CD14-positive monocyte (primary cell): Measurements from ENCODE around the gene FAM216A. TPM values are rescaled to one million over a fixed set of nuclear protein-coding genes. Genes with fewer than 3 reads are reported as not detected.
A peak's percentile ranks its signal among the peaks of the same experiment; 100 is the strongest.
"Not testable (repeated sequence)": the region's sequence is repeated elsewhere in the genome, so short reads cannot be mapped to it uniquely, and the experiment has no call there.

ENCODE experiments used
- DNase-seq, 3 donors: peaks; one replicate each; pipeline ENCODE4 v3.0.0-alpha.2; 2011 to 2022
- H2AFZ ChIP-seq: 2 replicates; pipeline ENCODE4 v1.6.0; 2012; ENCODE audit warnings: mild to moderate bottlenecking, low read depth, low read length, inconsistent platforms; ENCODE audit not compliant: insufficient read depth, poor library complexity, severe bottlenecking
- H3K27ac ChIP-seq, 2 donors: 1 replicate in 1 of 2; 2 replicates in 1 of 2; pipeline ENCODE4 v1.5.1; 2012 to 2013; ENCODE audit warnings: low read length in 2 of 2, control low read depth in 1 of 2, inconsistent platforms in 1 of 2, low read depth in 1 of 2, mild to moderate bottlenecking in 1 of 2
- H3K27me3 ChIP-seq, 2 donors: one replicate each; pipeline versions ENCODE4 v1.6.0 to v1.6.1; 2011 to 2013; ENCODE audit warnings: low read length in 2 of 2; ENCODE audit not compliant: control insufficient read depth in 2 of 2, insufficient read depth in 2 of 2
- H3K36me3 ChIP-seq, 2 donors: replicated peaks in 1 of 2; 1 replicate in 1 of 2; 2 replicates in 1 of 2; pipeline versions ENCODE4 v1.5.1 to v1.6.1; 2012 to 2013; ENCODE audit warnings: low read length in 2 of 2, control low read depth in 1 of 2, inconsistent platforms in 1 of 2, mild to moderate bottlenecking in 1 of 2; ENCODE audit not compliant: insufficient read depth in 2 of 2, control insufficient read depth in 1 of 2
- H3K4me1 ChIP-seq, 2 donors: 1 replicate in 1 of 2; 2 replicates in 1 of 2; pipeline versions ENCODE4 v1.5.1 to v1.6.1; 2012 to 2013; ENCODE audit warnings: low read length in 2 of 2, control low read depth in 1 of 2, inconsistent platforms in 1 of 2, mild to moderate bottlenecking in 1 of 2, moderate library complexity in 1 of 2; ENCODE audit not compliant: insufficient read depth in 2 of 2, control insufficient read depth in 1 of 2
- H3K4me2 ChIP-seq: replicated peaks from 2 replicates; pipeline ENCODE3; 2012; ENCODE audit warnings: low read length, moderate library complexity, mild to moderate bottlenecking; ENCODE audit not compliant: poor library complexity, severe bottlenecking; ENCODE audit errors: extremely low read depth
- H3K4me3 ChIP-seq, 3 experiments: fragments of 200-600 bp in 1 of 3; sonication (generic) in 1 of 3; replicated peaks in 1 of 3; 1 replicate in 2 of 3; 2 replicates in 1 of 3; pipeline ENCODE4 v1.5.1; 2011 to 2013; ENCODE audit warnings: low read length in 3 of 3, mild to moderate bottlenecking in 3 of 3, control low read depth in 2 of 3, low read depth in 2 of 3, inconsistent platforms in 1 of 3, moderate library complexity in 1 of 3
- H3K79me2 ChIP-seq: 2 replicates; pipeline ENCODE4 v1.6.0; 2012; ENCODE audit warnings: mild to moderate bottlenecking, control low read depth, inconsistent platforms, low read length, moderate library complexity; ENCODE audit not compliant: insufficient read depth
- H3K9ac ChIP-seq: 2 replicates; pipeline ENCODE4 v1.6.0; 2017; ENCODE audit warnings: low read length, mild to moderate bottlenecking; ENCODE audit not compliant: insufficient read depth, poor library complexity, severe bottlenecking
- H3K9me3 ChIP-seq, 2 donors: replicated peaks in 1 of 2; 1 replicate in 1 of 2; 2 replicates in 1 of 2; pipeline versions ENCODE4 v1.5.1 to v1.6.1; 2012 to 2013; ENCODE audit warnings: low read length in 2 of 2, control low read depth in 1 of 2; ENCODE audit not compliant: control insufficient read depth in 1 of 2, insufficient read depth in 1 of 2
- H4K20me1 ChIP-seq: 2 replicates; pipeline ENCODE4 v1.6.0; 2012; ENCODE audit warnings: mild to moderate bottlenecking, low read length, control low read depth, moderate library complexity; ENCODE audit not compliant: insufficient read depth
- H3K27ac Mint-ChIP-seq, 7 donors: one replicate each; pipeline ENCODE4 v1.8.0; 2020; ENCODE audit warnings: mild to moderate bottlenecking in 7 of 7, mixed read lengths in 7 of 7, moderate library complexity in 6 of 7, inconsistent platforms in 2 of 7
- H3K27me3 Mint-ChIP-seq, 3 donors: one replicate each; pipeline ENCODE4 v1.8.0; 2021 to 2022; ENCODE audit warnings: low read depth in 3 of 3, mild to moderate bottlenecking in 3 of 3, mixed read lengths in 3 of 3, moderate library complexity in 3 of 3, inconsistent platforms in 1 of 3
- H3K36me3 Mint-ChIP-seq, 2 donors: one replicate each; pipeline ENCODE4 v1.8.0; 2020; ENCODE audit warnings: mixed read lengths in 2 of 2, inconsistent platforms in 1 of 2, mild to moderate bottlenecking in 1 of 2
- H3K4me1 Mint-ChIP-seq: one replicate; pipeline ENCODE4 v1.8.0; 2020; ENCODE audit warnings: mild to moderate bottlenecking, mixed read lengths
- H3K4me3 Mint-ChIP-seq, 2 donors: one replicate each; pipeline ENCODE4 v1.8.0; 2020; ENCODE audit warnings: mild to moderate bottlenecking in 2 of 2, mixed read lengths in 2 of 2, moderate library complexity in 1 of 2
- H3K9me3 Mint-ChIP-seq, 7 donors: one replicate each; pipeline ENCODE4 v1.8.0; 2020 to 2022; ENCODE audit warnings: mixed read lengths in 7 of 7, mild to moderate bottlenecking in 6 of 7, moderate library complexity in 6 of 7, inconsistent platforms in 2 of 7
- WGBS: methylation state at CpG from one replicate; pipeline ENCODE4 v1.1.5; 2013; ENCODE audit warnings: missing lambda C conversion rate; ENCODE audit not compliant: insufficient coverage; 5-methylcytosine and 5-hydroxymethylcytosine counted together
- intact Hi-C, 2 donors: fragments of 100-400 bp; cut with micrococcal nuclease; formaldehyde crosslinking; loops; one replicate each; pipeline versions ENCODE4 v1.15.0 to v1.15.1; 2023
- polyA plus RNA-seq, 3 donors: library from polyadenylated mRNA; depleted of rRNA in 1 of 3; unstranded in 2 of 3; stranded (reverse) in 1 of 3; fragments of 300-500 nt in 2 of 3; fragments of >200 nt in 1 of 3; fragmentation: Illumina TruSeq in 2 of 3; gene quantifications; 1 replicate in 2 of 3; 2 replicates in 1 of 3; pipeline ENCODE4 v1.2.3, GENCODE V29; 2012 to 2021
- TF ChIP-seq, protein P1 (sequence below): fragments of 200-600 bp; IDR thresholded peaks from one replicate; pipeline ENCODE4 v1.8.0; 2022; ENCODE audit warnings: antibody characterized with exemption, mild to moderate bottlenecking

The FAM216A gene
- polyA plus RNA-seq, 3 donors: 5.1 to 10.9 (median 6.2) TPM

DNA sequence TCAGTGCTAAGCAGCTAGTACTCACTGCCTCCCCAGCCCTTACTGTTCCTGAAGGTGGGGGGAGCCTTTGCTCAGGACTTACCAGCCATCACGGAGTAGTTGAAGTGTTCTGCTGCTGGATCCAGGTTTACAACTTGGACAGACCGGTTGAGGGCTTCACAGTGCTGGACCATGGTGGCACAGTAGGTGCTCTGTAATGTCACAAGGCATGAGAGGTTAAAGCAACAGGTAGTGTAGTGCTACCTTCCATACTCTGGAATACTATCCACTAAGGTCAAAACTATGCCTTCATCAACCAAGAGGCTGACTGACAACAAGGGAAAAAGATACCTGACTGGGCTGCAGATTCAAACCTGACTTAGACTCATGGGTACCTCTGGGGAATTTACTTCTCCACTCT is 3.6 kb upstream of the FAM216A start:
- no peak for DNase-seq
- Histone ChIP-seq H3K9ac (no peak overlapping the region), H3K4me3 (no peak overlapping the region), H3K27me3 (no peaks in the 10 kb centered on the region), H4K20me1 (no peaks in the 10 kb centered on the region), H3K27ac (peak overlapping the region in 1 of 2 donors; percentile 31), H2AFZ (no peak overlapping the region), H3K79me2 (peaks cover 84% of the 10 kb centered on the region), H3K9me3 (no peaks in the 10 kb centered on the region), H3K36me3 (peaks cover 35 to 52% of the 10 kb centered on the region in 2 donors), H3K4me2 (no peak overlapping the region), H3K4me1 (peaks cover 23 to 32% of the 10 kb centered on the region in 2 donors)
- TF ChIP-seq, protein P1, sequence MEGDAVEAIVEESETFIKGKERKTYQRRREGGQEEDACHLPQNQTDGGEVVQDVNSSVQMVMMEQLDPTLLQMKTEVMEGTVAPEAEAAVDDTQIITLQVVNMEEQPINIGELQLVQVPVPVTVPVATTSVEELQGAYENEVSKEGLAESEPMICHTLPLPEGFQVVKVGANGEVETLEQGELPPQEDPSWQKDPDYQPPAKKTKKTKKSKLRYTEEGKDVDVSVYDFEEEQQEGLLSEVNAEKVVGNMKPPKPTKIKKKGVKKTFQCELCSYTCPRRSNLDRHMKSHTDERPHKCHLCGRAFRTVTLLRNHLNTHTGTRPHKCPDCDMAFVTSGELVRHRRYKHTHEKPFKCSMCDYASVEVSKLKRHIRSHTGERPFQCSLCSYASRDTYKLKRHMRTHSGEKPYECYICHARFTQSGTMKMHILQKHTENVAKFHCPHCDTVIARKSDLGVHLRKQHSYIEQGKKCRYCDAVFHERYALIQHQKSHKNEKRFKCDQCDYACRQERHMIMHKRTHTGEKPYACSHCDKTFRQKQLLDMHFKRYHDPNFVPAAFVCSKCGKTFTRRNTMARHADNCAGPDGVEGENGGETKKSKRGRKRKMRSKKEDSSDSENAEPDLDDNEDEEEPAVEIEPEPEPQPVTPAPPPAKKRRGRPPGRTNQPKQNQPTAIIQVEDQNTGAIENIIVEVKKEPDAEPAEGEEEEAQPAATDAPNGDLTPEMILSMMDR: no peak
- peak overlapping the region in 1 of 7 donors; percentile 71 for H3K27ac Mint-ChIP-seq
- intact Hi-C loops: loop anchor here (5.0 kb wide), 2 partner anchors 37 to 142 kb away; partner anchors contain the start of genes RAD9B (in 1 of the 2) and VPS29 (in 1 of the 2)
- H3K9me3 Mint-ChIP-seq: peaks cover 0 to 2% (median 0%) of the 10 kb centered on the region in 7 donors
- H3K27me3 Mint-ChIP-seq: peaks cover 0 to 1% (median 0%) of the 10 kb centered on the region in 3 donors
- peaks cover 24% of the 10 kb centered on the region for H3K4me1 Mint-ChIP-seq
- no peak overlapping the region for H3K4me3 Mint-ChIP-seq
- 100% methylated on average over 2 of the region's 2 CpGs for WGBS
- H3K36me3 Mint-ChIP-seq: peaks cover 39 to 55% of the 10 kb centered on the region in 2 donors

DNA sequence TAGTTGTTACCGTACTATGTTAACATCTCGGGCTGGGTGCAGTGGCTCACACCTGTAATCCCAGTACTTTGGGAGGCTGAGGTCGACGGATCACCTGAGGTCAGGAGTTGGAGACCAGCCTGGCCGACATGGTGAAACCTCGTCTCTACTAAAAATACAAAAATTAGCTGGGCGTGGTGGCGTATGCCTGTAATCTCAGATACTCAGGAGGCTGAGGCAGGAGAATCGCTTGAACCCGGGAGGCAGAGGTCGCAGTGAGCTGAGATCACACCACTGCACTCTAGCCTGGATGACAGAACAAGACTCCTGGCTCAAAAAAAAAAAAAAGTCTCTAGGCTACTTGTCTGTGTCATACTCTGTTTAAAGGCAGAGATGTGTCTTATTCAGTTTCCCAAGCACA is 2.9 kb upstream of the FAM216A start:
- Histone ChIP-seq H3K36me3 (peaks cover 30 to 44% of the 10 kb centered on the region in 2 donors), H3K4me1 (peaks cover 23 to 34% of the 10 kb centered on the region in 2 donors), H3K79me2 (peaks cover 82% of the 10 kb centered on the region), H3K27ac (peak overlapping the region in 1 of 2 donors; percentile 31)
- Mint-ChIP-seq H3K36me3 (peaks cover 33 to 48% of the 10 kb centered on the region in 2 donors), H3K4me1 (peaks cover 27% of the 10 kb centered on the region)
- 98% methylated on average over 8 of the region's 11 CpGs for WGBS
- H3K9me3 Mint-ChIP-seq, H4K20me1 ChIP-seq, H3K4me3 Mint-ChIP-seq, H3K4me2 ChIP-seq, H3K27me3 Mint-ChIP-seq, H3K9ac ChIP-seq, DNase-seq, H2AFZ ChIP-seq, H3K4me3 ChIP-seq, H3K9me3 ChIP-seq, H3K27me3 ChIP-seq, H3K27ac Mint-ChIP-seq: not testable (repeated sequence)
- intact Hi-C loops: loop anchor here (5.0 kb wide), 2 partner anchors 37 to 142 kb away; partner anchors contain the start of genes RAD9B (in 1 of the 2) and VPS29 (in 1 of the 2)
